IMR-90 (cell line): ENCODE data around the gene GABRB2. TPM values are rescaled to one million over a fixed set of nuclear protein-coding genes. Genes with fewer than 3 reads are reported as not detected.

Source experiments
- ATAC-seq: fragments of 200-7000 bp; cut with Tn5 transposase; 2 replicates; pipeline ENCODE4 v1.9.1; 2020; ENCODE audit warnings: low read depth, mild to moderate bottlenecking, moderate library complexity
- BruUV-seq: library from RNA; stranded (reverse); fragments of 400-500 nt; replicated peaks from 2 replicates; lab custom pipeline; 2021; lab: Mats Ljungman, UMichigan
- CTCF ChIA-PET: fragments of 300-600 bp; formaldehyde crosslinking; extraction: SDS; loops from one replicate; lab custom pipeline; 2021; ENCODE audit warnings: antibody characterized with exemption; lab: Yijun Ruan, JAX
- POLR2A ChIA-PET: fragments of 300-600 bp; sonication (Branson Sonifier 250); formaldehyde crosslinking; loops from one replicate; lab custom pipeline; 2022; ENCODE audit warnings: antibody characterized with exemption; ENCODE audit not compliant: unreplicated experiment; lab: Charles Lee
- DNase-seq: peaks from one replicate; pipeline ENCODE4 v3.0.0; 2013
- H2AFZ ChIP-seq: replicated peaks from 2 replicates; pipeline ENCODE3; 2013; ENCODE audit warnings: low read length, mild to moderate bottlenecking; ENCODE audit not compliant: poor library complexity
- H2AK5ac ChIP-seq: 2 replicates; pipeline ENCODE4 v1.6.1; 2013; ENCODE audit warnings: low read depth, low read length, inconsistent platforms
- H2AK9ac ChIP-seq: replicated peaks from 2 replicates; pipeline ENCODE3; 2013; ENCODE audit warnings: mild to moderate bottlenecking, low read depth, low read length, moderate library complexity; ENCODE audit not compliant: poor library complexity
- H2BK120ac ChIP-seq: 2 replicates; pipeline ENCODE4 v1.6.1; 2013; ENCODE audit warnings: low read depth, low read length, inconsistent platforms
- H2BK15ac ChIP-seq: 3 replicates; pipeline ENCODE4 v1.6.1; 2013; ENCODE audit warnings: low read depth, low read length, inconsistent platforms
- H2BK20ac ChIP-seq: 2 replicates; pipeline ENCODE4 v1.6.1; 2013; ENCODE audit warnings: low read depth, mild to moderate bottlenecking, inconsistent platforms, low read length, moderate library complexity
- H2BK5ac ChIP-seq: 2 replicates; pipeline ENCODE4 v1.6.1; 2013; ENCODE audit warnings: mild to moderate bottlenecking, low read depth, low read length, inconsistent platforms; ENCODE audit not compliant: poor library complexity, severe bottlenecking
- H3K14ac ChIP-seq: replicated peaks from 2 replicates; pipeline ENCODE4 v1.6.1; 2013; ENCODE audit warnings: low read depth, low read length, inconsistent platforms
- H3K18ac ChIP-seq: 2 replicates; pipeline ENCODE4 v1.6.1; 2013; ENCODE audit warnings: low read depth, low read length, control low read depth
- H3K23ac ChIP-seq: 2 replicates; pipeline ENCODE4 v1.6.1; 2013; ENCODE audit warnings: low read depth, low read length, inconsistent platforms
- H3K27ac ChIP-seq: 2 replicates; pipeline ENCODE4 v1.5.1; 2013; ENCODE audit warnings: mild to moderate bottlenecking, control low read depth, low read length; ENCODE audit not compliant: insufficient read depth
- H3K27me3 ChIP-seq: 2 replicates; pipeline ENCODE4 v1.6.1; 2013; ENCODE audit warnings: low read length; ENCODE audit not compliant: control insufficient read depth, insufficient read depth
- H3K36me3 ChIP-seq: 2 replicates; pipeline ENCODE4 v1.6.1; 2013; ENCODE audit warnings: low read length, mixed read lengths; ENCODE audit not compliant: control insufficient read depth, insufficient read depth
- H3K4ac ChIP-seq: 2 replicates; pipeline ENCODE4 v1.6.1; 2013; ENCODE audit warnings: low read depth, low read length, inconsistent platforms
- H3K4me1 ChIP-seq: 2 replicates; pipeline ENCODE4 v1.6.1; 2013; ENCODE audit warnings: low read length, mixed read lengths; ENCODE audit not compliant: control insufficient read depth, insufficient read depth
- H3K4me2 ChIP-seq: 2 replicates; pipeline ENCODE4 v1.6.1; 2013; ENCODE audit warnings: low read depth, mild to moderate bottlenecking, control low read depth, low read length, moderate library complexity
- H3K4me3 ChIP-seq: 2 replicates; pipeline ENCODE4 v1.5.1; 2013; ENCODE audit warnings: low read depth, mild to moderate bottlenecking, control low read depth, low read length, moderate library complexity; ENCODE audit not compliant: insufficient read depth
- H3K56ac ChIP-seq: 2 replicates; pipeline ENCODE4 v1.6.1; 2013; ENCODE audit warnings: low read length, inconsistent platforms; ENCODE audit not compliant: insufficient read depth; ENCODE audit errors: extremely low read depth
- H3K79me1 ChIP-seq, 2 experiments: 2 replicates each; pipeline ENCODE4 v1.6.1; 2013; ENCODE audit warnings: low read length in 2 of 2, inconsistent platforms in 1 of 2, low read depth in 1 of 2
- H3K9ac ChIP-seq: 2 replicates; pipeline ENCODE4 v1.6.1; 2013; ENCODE audit warnings: low read depth, low read length, control low read depth
- H3K9me1 ChIP-seq: 2 replicates; pipeline ENCODE4 v1.6.1; 2013; ENCODE audit warnings: low read length, inconsistent platforms; ENCODE audit not compliant: insufficient read depth
- H3K9me3 ChIP-seq: 2 replicates; pipeline ENCODE4 v1.6.1; 2013; ENCODE audit warnings: low read length; ENCODE audit not compliant: control insufficient read depth, insufficient read depth
- H4K20me1 ChIP-seq: 2 replicates; pipeline ENCODE4 v1.6.1; 2013; ENCODE audit warnings: low read length, inconsistent platforms; ENCODE audit not compliant: insufficient read depth
- H4K5ac ChIP-seq: 2 replicates; pipeline ENCODE4 v1.6.1; 2013; ENCODE audit warnings: mild to moderate bottlenecking, low read depth, low read length, control low read depth
- H4K8ac ChIP-seq, 2 experiments: 2 replicates each; pipeline ENCODE4 v1.6.1; 2013; ENCODE audit warnings: low read depth in 2 of 2, low read length in 2 of 2, control low read depth in 1 of 2, inconsistent platforms in 1 of 2
- H4K91ac ChIP-seq: 2 replicates; pipeline ENCODE4 v1.6.1; 2013; ENCODE audit warnings: low read depth, low read length, inconsistent platforms; ENCODE audit not compliant: insufficient read depth
- BHLHE40 ChIP-seq: fragments of 150-350 bp; IDR thresholded peaks from 2 replicates; pipeline ENCODE4 v1.6.1; 2016; ENCODE audit warnings: mild to moderate bottlenecking, low read depth, low read length
- CEBPB ChIP-seq: IDR thresholded peaks from 2 replicates; pipeline ENCODE4 v1.6.1; 2012; ENCODE audit warnings: low read depth, low read length, improper control_type of control experiment
- CHD1 ChIP-seq: IDR thresholded peaks from 2 replicates; pipeline ENCODE4 v1.6.1; 2012; ENCODE audit warnings: low read depth, low read length, improper control_type of control experiment
- CTCF ChIP-seq: conservative IDR thresholded peaks from 2 replicates; pipeline ENCODE4 v1.5.1; 2012; ENCODE audit warnings: mild to moderate bottlenecking, low read depth, low read length, improper control_type of control experiment
- ELK1 ChIP-seq: fragments of 150-350 bp; IDR thresholded peaks from 2 replicates; pipeline ENCODE4 v1.6.1; 2016; ENCODE audit warnings: low read depth, mild to moderate bottlenecking, low read length, moderate library complexity, borderline replicate concordance
- FOS ChIP-seq: fragments of 150-350 bp; IDR thresholded peaks from 2 replicates; pipeline ENCODE4 v1.6.1; 2016; ENCODE audit warnings: low read depth, low read length
- MAFK ChIP-seq: IDR thresholded peaks from 2 replicates; pipeline ENCODE4 v1.6.1; 2012; ENCODE audit warnings: low read depth, low read length, improper control_type of control experiment
- MXI1 ChIP-seq: IDR thresholded peaks from 2 replicates; pipeline ENCODE4 v1.6.1; 2012; ENCODE audit warnings: low read depth, mild to moderate bottlenecking, low read length, moderate library complexity, borderline replicate concordance
- RAD21 ChIP-seq: IDR thresholded peaks from 2 replicates; pipeline ENCODE4 v1.6.1; 2012; ENCODE audit warnings: low read length, improper control_type of control experiment
- RCOR1 ChIP-seq: IDR thresholded peaks from 2 replicates; pipeline ENCODE4 v1.6.1; 2012; ENCODE audit warnings: mild to moderate bottlenecking, low read length, improper control_type of control experiment; ENCODE audit not compliant: insufficient replicate concordance
- SMC3 ChIP-seq: fragments of 150-350 bp; IDR thresholded peaks from 2 replicates; pipeline ENCODE4 v1.6.1; 2016; ENCODE audit warnings: low read depth, mild to moderate bottlenecking, antibody characterized with exemption, low read length, moderate library complexity
- WGBS, 2 experiments: methylation state at CpG; one replicate each; pipeline versions ENCODE4 v1.1.5 to v1.1.7; 2013; ENCODE audit warnings: missing lambda C conversion rate in 2 of 2; ENCODE audit not compliant: insufficient read length in 1 of 2; ENCODE audit errors: extremely low coverage in 2 of 2; 5-methylcytosine and 5-hydroxymethylcytosine counted together
- dilution Hi-C: fragments of 300-500 bp; cut with HindIII; formaldehyde crosslinking; loops from one replicate; pipeline ENCODE4 v1.14.3; 2018; ENCODE audit warnings: low sequenced_read_pairs; ENCODE audit not compliant: unreplicated experiment
- in situ Hi-C: fragments of 300-500 bp; cut with MboI; formaldehyde crosslinking; loops from 3 replicates; pipeline ENCODE4 v1.14.3; 2019; ENCODE audit warnings: low sequenced_read_pairs, inconsistent platforms, mixed read lengths
- intact Hi-C: fragments of 100-400 bp; cut with micrococcal nuclease; formaldehyde crosslinking; loops from 2 replicates; pipeline ENCODE4 v1.10.0; 2022
- polyA plus RNA-seq, 3 experiments: library from polyadenylated mRNA; depleted of rRNA; stranded (reverse); fragments of >200 nt; gene quantifications; 2 replicates each; pipeline ENCODE4 v1.2.3, GENCODE V29; 2012; ENCODE audit warnings: low replicate concordance in 1 of 3
- total RNA-seq: library from RNA; depleted of rRNA; stranded (reverse); fragments of >200 nt; gene quantifications from 2 replicates; pipeline ENCODE4 v1.2.3, GENCODE V29; 2012

Gene GABRB2
- total and polyA plus RNA-seq, 2 of the 4 experiments (the other 2 are of a cell fraction) = not detected

GRCh38 chr5:161544350-161544765, 2.2 kb downstream of the GABRB2 start:
- no peaks in the 10 kb centered on the region for H3K4me1 ChIP-seq
- H2AFZ ChIP-seq = no peak overlapping the region
- H3K56ac ChIP-seq = no peak overlapping the region
- BruUV-seq = no TSS peak
- intact Hi-C loops (loop anchor here (1.0 to 10.0 kb wide), 3 partner anchors 1037 to 1864 kb away; no protein-coding TSS in a partner anchor), dilution Hi-C loops (no loop called here), in situ Hi-C loops (no loop called here)
- no peak overlapping the region for H3K27ac ChIP-seq
- no peak overlapping the region for H4K8ac ChIP-seq
- H3K9me3 ChIP-seq = no peaks in the 10 kb centered on the region
- POLR2A ChIA-PET = no interaction called here
- no peak overlapping the region for H2BK15ac ChIP-seq
- no peak overlapping the region for H2BK120ac ChIP-seq
- H3K4me3 ChIP-seq = no peak overlapping the region
- no peaks in the 10 kb centered on the region; the same call in 1 of the 2 replicates for H3K27me3 ChIP-seq
- H3K36me3 ChIP-seq = no peaks in the 10 kb centered on the region
- H3K23ac ChIP-seq = no peak overlapping the region
- CTCF ChIA-PET = no interaction called here
- H4K5ac ChIP-seq = no peak overlapping the region
- DNase-seq (peak; percentile 4), ATAC-seq (0 out of 2 replicates have a peak, but pooled peaks have one; percentile 48)
- H3K9ac ChIP-seq = no peak overlapping the region
- H2BK20ac ChIP-seq = no peak overlapping the region
- H4K91ac ChIP-seq = no peak overlapping the region
- peak; percentile 27; the same call in 1 of the 2 replicates for TF ChIP-seq SMC3
- no peak for TF ChIP-seq RCOR1
- no peak for TF ChIP-seq CHD1
- no peak for TF ChIP-seq MXI1
- peak; percentile 43 for TF ChIP-seq CTCF
- no peak for TF ChIP-seq ELK1
- no peak for TF ChIP-seq BHLHE40
- no peak for TF ChIP-seq CEBPB
- TF ChIP-seq RAD21 = peak; percentile 13; the same call in 1 of the 2 replicates
- TF ChIP-seq FOS = no peak
- no peak for TF ChIP-seq MAFK
- H3K79me1 ChIP-seq = no peaks in the 10 kb centered on the region
- H2BK5ac ChIP-seq = no peak overlapping the region
- H2AK9ac ChIP-seq = no peak overlapping the region
- H3K9me1 ChIP-seq = no peaks in the 10 kb centered on the region
- H3K4ac ChIP-seq = no peak overlapping the region
- H3K4me2 ChIP-seq = no peak overlapping the region
- H3K18ac ChIP-seq = no peak overlapping the region
- no CpG with 5 or more reads among the region's 7 CpGs for WGBS, 2 experiments
- no peaks in the 10 kb centered on the region for H4K20me1 ChIP-seq
- no peak overlapping the region for H2AK5ac ChIP-seq
- no peak overlapping the region for H3K14ac ChIP-seq
